Measurements from ENCODE around the gene EPO. TPM values are rescaled to one million over a fixed set of nuclear protein-coding genes. Genes with fewer than 3 reads are reported as not detected.

The EPO gene
- total RNA-seq, 1 donor from 2014 or later: not detected

- Mint-ChIP-seq H3K27ac (ENCODE audit: unreplicated experiment) (no peak overlapping the region), H3K4me1 (ENCODE audit: low read depth) (peaks cover 6% of the 10 kb centered on the region), H3K4me3 (ENCODE audit: unreplicated experiment) (no peak overlapping the region), H3K27me3 (ENCODE audit: low read depth) (no peaks in the 10 kb centered on the region), H3K36me3 (ENCODE audit: low read depth) (peaks cover 7% of the 10 kb centered on the region), H3K9me3 (ENCODE audit: low read depth) (no peaks in the 10 kb centered on the region)
- TF ChIP-seq, protein P1, sequence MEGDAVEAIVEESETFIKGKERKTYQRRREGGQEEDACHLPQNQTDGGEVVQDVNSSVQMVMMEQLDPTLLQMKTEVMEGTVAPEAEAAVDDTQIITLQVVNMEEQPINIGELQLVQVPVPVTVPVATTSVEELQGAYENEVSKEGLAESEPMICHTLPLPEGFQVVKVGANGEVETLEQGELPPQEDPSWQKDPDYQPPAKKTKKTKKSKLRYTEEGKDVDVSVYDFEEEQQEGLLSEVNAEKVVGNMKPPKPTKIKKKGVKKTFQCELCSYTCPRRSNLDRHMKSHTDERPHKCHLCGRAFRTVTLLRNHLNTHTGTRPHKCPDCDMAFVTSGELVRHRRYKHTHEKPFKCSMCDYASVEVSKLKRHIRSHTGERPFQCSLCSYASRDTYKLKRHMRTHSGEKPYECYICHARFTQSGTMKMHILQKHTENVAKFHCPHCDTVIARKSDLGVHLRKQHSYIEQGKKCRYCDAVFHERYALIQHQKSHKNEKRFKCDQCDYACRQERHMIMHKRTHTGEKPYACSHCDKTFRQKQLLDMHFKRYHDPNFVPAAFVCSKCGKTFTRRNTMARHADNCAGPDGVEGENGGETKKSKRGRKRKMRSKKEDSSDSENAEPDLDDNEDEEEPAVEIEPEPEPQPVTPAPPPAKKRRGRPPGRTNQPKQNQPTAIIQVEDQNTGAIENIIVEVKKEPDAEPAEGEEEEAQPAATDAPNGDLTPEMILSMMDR (IDR thresholded peaks at IDR 0.05): no peak
- DNase-seq (ENCODE audit: low spot score): no peak
Observed at GRCh38 chr7:100677308-100678267, 42.7 kb upstream of the EPO start.

DNA sequence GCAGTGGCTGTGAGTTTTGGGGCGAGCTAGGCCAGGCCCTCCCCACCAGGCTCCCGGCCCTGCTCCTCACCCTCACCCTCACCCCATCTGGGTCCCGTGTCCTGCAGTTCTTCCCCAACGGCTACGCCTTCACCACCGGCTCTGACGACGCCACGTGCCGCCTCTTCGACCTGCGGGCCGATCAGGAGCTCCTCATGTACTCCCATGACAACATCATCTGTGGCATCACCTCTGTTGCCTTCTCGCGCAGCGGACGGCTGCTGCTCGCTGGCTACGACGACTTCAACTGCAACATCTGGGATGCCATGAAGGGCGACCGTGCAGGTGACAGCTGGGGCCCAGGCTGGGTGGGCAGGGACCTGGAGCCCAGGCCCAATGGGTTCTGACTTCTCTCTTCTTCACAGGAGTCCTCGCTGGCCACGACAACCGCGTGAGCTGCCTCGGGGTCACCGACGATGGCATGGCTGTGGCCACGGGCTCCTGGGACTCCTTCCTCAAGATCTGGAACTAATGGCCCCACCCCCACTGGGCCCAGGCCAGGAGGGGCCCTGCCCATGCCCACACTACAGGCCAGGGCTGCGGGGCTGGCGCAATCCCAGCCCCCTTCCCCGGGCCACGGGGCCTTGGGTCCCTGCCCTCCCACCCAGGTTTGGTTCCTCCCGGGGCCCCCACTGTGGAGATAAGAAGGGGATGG lies 41.8 kb upstream of the EPO start:
- TF ChIP-seq, protein P1 (IDR thresholded peaks at IDR 0.05): no peak
- no peak for DNase-seq (ENCODE audit: low spot score)
- Mint-ChIP-seq H3K9me3 (ENCODE audit: low read depth) (no peaks in the 10 kb centered on the region), H3K27ac (ENCODE audit: unreplicated experiment) (peak overlapping the region; percentile 29), H3K36me3 (ENCODE audit: low read depth) (peaks cover 9% of the 10 kb centered on the region), H3K27me3 (ENCODE audit: low read depth) (no peaks in the 10 kb centered on the region), H3K4me1 (ENCODE audit: low read depth) (peaks cover 6% of the 10 kb centered on the region), H3K4me3 (ENCODE audit: unreplicated experiment) (no peak overlapping the region)

DNA sequence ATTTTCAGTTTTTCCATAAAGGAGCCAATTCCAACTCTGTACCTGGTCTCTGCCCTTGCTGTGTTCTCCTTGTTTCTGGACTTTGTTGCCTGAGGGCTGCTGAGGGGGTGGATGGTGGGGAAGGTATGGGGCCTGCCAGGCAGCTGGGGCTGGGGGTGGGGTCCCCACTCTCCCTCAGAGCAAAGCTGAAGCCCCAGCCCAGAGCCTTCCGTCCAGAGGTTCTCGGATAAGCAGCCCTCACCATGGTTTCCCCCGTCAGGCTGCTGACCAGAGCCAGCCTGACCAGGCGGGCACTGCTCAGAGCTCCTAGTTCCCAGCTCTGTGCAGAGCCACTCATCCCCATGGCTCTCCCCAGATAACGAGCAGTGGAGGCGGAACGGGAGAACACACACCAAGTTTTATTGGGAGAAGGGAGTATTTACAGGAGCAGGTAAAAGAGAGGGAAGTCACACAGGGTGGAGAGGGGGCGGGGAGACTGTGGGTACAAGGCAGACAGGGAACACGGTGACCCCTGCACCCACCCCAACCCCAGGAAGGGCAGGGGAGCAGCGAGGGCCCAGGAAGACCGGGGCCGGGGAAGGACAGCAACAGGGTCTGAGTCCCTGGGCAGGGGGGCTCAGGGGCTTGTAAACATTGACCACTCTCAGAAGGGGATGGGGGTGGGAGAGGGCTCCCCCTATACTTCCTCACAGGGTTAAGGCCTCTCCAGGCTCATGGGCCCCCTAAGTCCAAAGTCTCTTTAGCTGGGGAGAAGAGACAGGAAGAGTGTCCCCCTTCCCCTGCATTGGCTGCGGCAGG lies 40.9 kb upstream of the EPO start:
- Mint-ChIP-seq H3K9me3 (ENCODE audit: low read depth) (no peaks in the 10 kb centered on the region), H3K36me3 (ENCODE audit: low read depth) (peaks cover 9% of the 10 kb centered on the region), H3K4me3 (ENCODE audit: unreplicated experiment) (peak overlapping the region; percentile 31), H3K27ac (ENCODE audit: unreplicated experiment) (peak overlapping the region; percentile 84), H3K4me1 (ENCODE audit: low read depth) (peaks cover 6% of the 10 kb centered on the region), H3K27me3 (ENCODE audit: low read depth) (no peaks in the 10 kb centered on the region)
- DNase-seq (ENCODE audit: low spot score): no peak
- TF ChIP-seq, protein P1 (IDR thresholded peaks at IDR 0.05): no peak

GRCh38 chr7:100679927-100680575 lies 40.2 kb upstream of the EPO start:
- H3K4me1 Mint-ChIP-seq (ENCODE audit: low read depth): peaks cover 6% of the 10 kb centered on the region
- DNase-seq (ENCODE audit: low spot score): no peak
- no peak overlapping the region for H3K27ac Mint-ChIP-seq (ENCODE audit: unreplicated experiment)
- H3K4me3 Mint-ChIP-seq (ENCODE audit: unreplicated experiment): no peak overlapping the region
- H3K27me3 Mint-ChIP-seq (ENCODE audit: low read depth): no peaks in the 10 kb centered on the region
- TF ChIP-seq, protein P1 (IDR thresholded peaks at IDR 0.05): no peak
- no peaks in the 10 kb centered on the region for H3K9me3 Mint-ChIP-seq (ENCODE audit: low read depth)
- H3K36me3 Mint-ChIP-seq (ENCODE audit: low read depth): peaks cover 9% of the 10 kb centered on the region

Data from chondrocyte (in vitro differentiated cells).